SK-N-SH (cell line): ENCODE results near the gene FAM3B. TPM values are rescaled to one million over a fixed set of nuclear protein-coding genes. Genes with fewer than 3 reads are reported as not detected.

Experiments
- CTCF ChIA-PET: fragments of 300-600, 350-600 bp; formaldehyde crosslinking; extraction: SDS; loops from one replicate; lab custom pipeline; 2021; lab: Yijun Ruan, JAX
- POLR2A ChIA-PET: fragments of 350-600 bp; sonication (Branson Sonifier 250); formaldehyde crosslinking; extraction: SDS; loops from one replicate; lab custom pipeline; 2020; ENCODE audit warnings: antibody characterized with exemption, inconsistent platforms; lab: Yijun Ruan, JAX
- DNase-seq: peaks from one replicate; pipeline ENCODE4 v3.0.0; 2012
- H2AFZ ChIP-seq: fragments of 200-600 bp; sonication (generic); 2 replicates; pipeline ENCODE4 v1.8.1; 2016; ENCODE audit warnings: antibody characterized with exemption, mild to moderate bottlenecking, low read depth
- H3F3A ChIP-seq: fragments of 200-600 bp; sonication (generic); replicated peaks from 2 replicates; pipeline ENCODE3; 2016; ENCODE audit warnings: antibody characterized with exemption, mild to moderate bottlenecking; ENCODE audit not compliant: insufficient read depth
- H3K27ac ChIP-seq, 2 experiments: fragments of 200-500 bp in 1 of 2; fragments of 200-600 bp in 1 of 2; sonication (Bioruptor generic) in 1 of 2; sonication (generic), shearing (Covaris generic) in 1 of 2; 2 replicates each; pipeline versions ENCODE4 v1.5.1 to v1.6.1; 2014 to 2016; ENCODE audit warnings: low read depth in 2 of 2, inconsistent platforms in 1 of 2, low read length in 1 of 2, mild to moderate bottlenecking in 1 of 2, mixed read lengths in 1 of 2
- H3K27me3 ChIP-seq: fragments of 200-600 bp; sonication (generic), shearing (Covaris generic); 2 replicates; pipeline ENCODE4 v1.6.1; 2016; ENCODE audit warnings: mixed run types; ENCODE audit not compliant: insufficient read depth
- H3K36me3 ChIP-seq, 2 experiments: fragments of 200-500 bp in 1 of 2; fragments of 200-600 bp in 1 of 2; sonication (Bioruptor generic) in 1 of 2; sonication (generic) in 1 of 2; replicated peaks in 1 of 2; 2 replicates each; pipeline versions ENCODE3 to v1.5.1; 2014 to 2016; ENCODE audit warnings: low read length in 1 of 2, mild to moderate bottlenecking in 1 of 2; ENCODE audit not compliant: insufficient read depth in 2 of 2, control insufficient read depth in 1 of 2
- H3K4me1 ChIP-seq, 2 experiments: fragments of 200-500 bp in 1 of 2; fragments of 200-600 bp in 1 of 2; sonication (Bioruptor generic) in 1 of 2; sonication (generic), shearing (Covaris generic) in 1 of 2; 2 replicates each; pipeline versions ENCODE4 v1.5.1 to v1.6.1; 2014 to 2016; ENCODE audit warnings: low read depth in 1 of 2, low read length in 1 of 2, mixed run types in 1 of 2; ENCODE audit not compliant: insufficient read depth in 2 of 2, control insufficient read depth in 1 of 2
- H3K4me2 ChIP-seq: fragments of 200-600 bp; sonication (generic), shearing (Covaris generic); 2 replicates; pipeline ENCODE4 v1.6.1; 2017; ENCODE audit warnings: mixed run types
- H3K4me3 ChIP-seq, 2 experiments: fragments of 200-500 bp in 1 of 2; fragments of 200-600 bp in 1 of 2; sonication (Bioruptor generic) in 1 of 2; sonication (generic), shearing (Covaris generic) in 1 of 2; 2 replicates each; pipeline versions ENCODE4 v1.5.1 to v1.8.1; 2014 to 2016; ENCODE audit warnings: low read depth in 2 of 2, inconsistent platforms in 1 of 2, low read length in 1 of 2, mild to moderate bottlenecking in 1 of 2, mixed read lengths in 1 of 2, moderate library complexity in 1 of 2
- H3K79me2 ChIP-seq: fragments of 200-600 bp; sonication (generic); 2 replicates; pipeline ENCODE4 v1.8.1; 2017; ENCODE audit warnings: mild to moderate bottlenecking; ENCODE audit not compliant: insufficient read depth
- H3K9ac ChIP-seq: fragments of 200-600 bp; sonication (generic); 2 replicates; pipeline ENCODE4 v1.6.1; 2017; ENCODE audit warnings: mixed run types
- H3K9me2 ChIP-seq: fragments of 200-600 bp; sonication (generic); 2 replicates; pipeline ENCODE4 v1.6.1; 2017; ENCODE audit warnings: mixed run types
- H3K9me3 ChIP-seq: fragments of 200-600 bp; sonication (generic); 2 replicates; pipeline ENCODE4 v1.6.1; 2017; ENCODE audit warnings: mixed run types, mild to moderate bottlenecking, moderate library complexity
- H4K20me1 ChIP-seq: fragments of 200-600 bp; sonication (generic); 2 replicates; pipeline ENCODE4 v1.6.1; 2017; ENCODE audit warnings: mild to moderate bottlenecking, mixed run types; ENCODE audit not compliant: insufficient read depth
- ELF1 ChIP-seq: IDR thresholded peaks from 2 replicates; pipeline ENCODE4 v1.4.0; 2012
- EP300 ChIP-seq, 2 experiments: IDR thresholded peaks; 2 replicates each; pipeline versions ENCODE4 v1.4.0 to v1.6.1; 2012; ENCODE audit warnings: borderline replicate concordance in 1 of 2, low read depth in 1 of 2, low read length in 1 of 2
- EZH2phosphoT487 ChIP-seq: fragments of 200-600 bp; sonication (generic); IDR thresholded peaks from 2 replicates; pipeline ENCODE4 v1.6.1; 2017; ENCODE audit warnings: low read depth, mixed run types, mild to moderate bottlenecking, antibody characterized with exemption, moderate library complexity, borderline replicate concordance
- FOXM1 ChIP-seq: IDR thresholded peaks from 2 replicates; pipeline ENCODE4 v1.4.0; 2012; ENCODE audit warnings: low read depth, mild to moderate bottlenecking
- GABPA ChIP-seq: IDR thresholded peaks from 2 replicates; pipeline ENCODE4 v1.4.0; 2012; ENCODE audit warnings: low read depth, mild to moderate bottlenecking
- GATA2 ChIP-seq: sonication (generic); formaldehyde crosslinking; IDR thresholded peaks from 2 replicates; pipeline ENCODE4 v1.5.0; 2020; ENCODE audit warnings: mild to moderate bottlenecking, missing genetic modification reagents
- IRF3 ChIP-seq: fragments of 150-350 bp; IDR thresholded peaks from 2 replicates; pipeline ENCODE4 v1.6.1; 2016; ENCODE audit warnings: mild to moderate bottlenecking, low read depth, low read length
- JUND ChIP-seq: IDR thresholded peaks from 2 replicates; pipeline ENCODE4 v1.4.0; 2012
- MAX ChIP-seq: IDR thresholded peaks from 2 replicates; pipeline ENCODE4 v1.4.0; 2012; ENCODE audit warnings: low read depth
- MXI1 ChIP-seq: IDR thresholded peaks from 2 replicates; pipeline ENCODE4 v1.6.1; 2012; ENCODE audit warnings: mild to moderate bottlenecking, low read depth, low read length, improper control_type of control experiment
- NFIC ChIP-seq: IDR thresholded peaks from 2 replicates; pipeline ENCODE4 v1.4.0; 2012; ENCODE audit warnings: borderline replicate concordance
- PBX3 ChIP-seq: IDR thresholded peaks from 2 replicates; pipeline ENCODE4; 2012
- POLR2AphosphoS5 ChIP-seq: IDR thresholded peaks from 2 replicates; pipeline ENCODE4 v1.6.1; 2012; ENCODE audit warnings: low read depth, low read length
- RAD21 ChIP-seq: IDR thresholded peaks from 2 replicates; pipeline ENCODE4 v1.6.1; 2012; ENCODE audit warnings: mild to moderate bottlenecking, low read length
- RCOR1 ChIP-seq: fragments of 150-350 bp; IDR thresholded peaks from 2 replicates; pipeline ENCODE4 v1.6.1; 2017; ENCODE audit warnings: antibody characterized with exemption, low read length
- REST ChIP-seq: IDR thresholded peaks from 2 replicates; pipeline ENCODE4 v1.6.1; 2012; ENCODE audit warnings: mild to moderate bottlenecking, low read depth, low read length, moderate library complexity
- RFX5 ChIP-seq: IDR thresholded peaks from 2 replicates; pipeline ENCODE4 v1.6.1; 2012; ENCODE audit warnings: mild to moderate bottlenecking, improper control_type of control experiment, low read length
- RXRA ChIP-seq: IDR thresholded peaks from 2 replicates; pipeline ENCODE4 v1.4.0; 2012; ENCODE audit warnings: low read depth, mild to moderate bottlenecking, borderline replicate concordance
- SIN3A ChIP-seq: IDR thresholded peaks from 2 replicates; pipeline ENCODE4 v1.6.1; 2012; ENCODE audit warnings: low read depth, mild to moderate bottlenecking, low read length, moderate library complexity, borderline replicate concordance
- TAF1 ChIP-seq: IDR thresholded peaks from 2 replicates; pipeline ENCODE4 v1.6.1; 2012; ENCODE audit warnings: low read depth, mild to moderate bottlenecking, low read length, moderate library complexity, borderline replicate concordance
- TCF12 ChIP-seq: IDR thresholded peaks from 2 replicates; pipeline ENCODE4 v1.4.0; 2012
- TEAD4 ChIP-seq: IDR thresholded peaks from 2 replicates; pipeline ENCODE4 v1.4.0; 2012; ENCODE audit warnings: mild to moderate bottlenecking, borderline replicate concordance; ENCODE audit not compliant: insufficient read depth
- USF1 ChIP-seq: IDR thresholded peaks from 2 replicates; pipeline ENCODE4 v1.4.0; 2012; ENCODE audit warnings: low read depth, borderline replicate concordance
- YY1 ChIP-seq: IDR thresholded peaks from 2 replicates; pipeline ENCODE4 v1.4.0; 2012; ENCODE audit warnings: low read depth, mild to moderate bottlenecking
- WGBS: methylation state at CpG from one replicate; pipeline ENCODE4 v1.1.6; 2017; ENCODE audit warnings: low lambda C conversion rate; 5-methylcytosine and 5-hydroxymethylcytosine counted together
- polyA plus RNA-seq, 3 experiments: library from polyadenylated mRNA; depleted of rRNA; stranded (reverse); fragments of >200 nt; gene quantifications; 2 replicates each; pipeline ENCODE4 v1.2.3, GENCODE V29; 2012

FAM3B gene
- polyA plus RNA-seq, 1 of the 3 experiments (the other 2 are of a cell fraction) = not detected

- no peaks in the 10 kb centered on the region for H3F3A ChIP-seq
- no peak overlapping the region for H3K27ac ChIP-seq
- H3K79me2 ChIP-seq = no peaks in the 10 kb centered on the region
- no peak overlapping the region for H3K9ac ChIP-seq
- H3K36me3 ChIP-seq = no peaks in the 10 kb centered on the region
- no peak overlapping the region for H3K4me2 ChIP-seq
- CTCF ChIA-PET = interaction anchor here (0.9 kb wide), 1 partner anchor 61 kb away, joined by 5 read pairs; no protein-coding TSS in a partner anchor
- H2AFZ ChIP-seq = no peak overlapping the region
- 64% methylated on average over 9 of the region's 9 CpGs for WGBS
- no peak overlapping the region for H3K4me3 ChIP-seq
- POLR2A ChIA-PET = no interaction called here
- no peak for DNase-seq
- H3K27me3 ChIP-seq = no peaks in the 10 kb centered on the region
- H3K9me2 ChIP-seq = no peaks in the 10 kb centered on the region
- no peaks in the 10 kb centered on the region for H4K20me1 ChIP-seq
- H3K9me3 ChIP-seq = no peaks in the 10 kb centered on the region
- no peak for TF ChIP-seq GABPA
- no peak for TF ChIP-seq RXRA
- no peak for TF ChIP-seq RCOR1
- TF ChIP-seq EZH2phosphoT487 = no peak
- TF ChIP-seq TCF12 = no peak
- TF ChIP-seq MXI1 = no peak
- TF ChIP-seq GATA2 (CRISPR knock-in tag) = no peak
- TF ChIP-seq POLR2AphosphoS5 = no peak
- no peak for TF ChIP-seq TAF1
- TF ChIP-seq IRF3 = no peak
- no peak for TF ChIP-seq MAX
- TF ChIP-seq RFX5 = no peak
- TF ChIP-seq FOXM1 = no peak
- no peak for TF ChIP-seq JUND
- TF ChIP-seq RAD21 = no peak
- H3K4me1 ChIP-seq = no peaks in the 10 kb centered on the region
Observed at GRCh38 chr21:41344146-41344545, 27.5 kb downstream of the FAM3B start.

GRCh38 chr21:41345356-41345755, 28.8 kb downstream of the FAM3B start:
- Histone ChIP-seq H4K20me1 (no peaks in the 10 kb centered on the region), H3F3A (no peaks in the 10 kb centered on the region), H3K4me3 (no peak overlapping the region), H3K4me2 (no peak overlapping the region), H3K27me3 (no peaks in the 10 kb centered on the region), H3K9me3 (no peaks in the 10 kb centered on the region), H3K9me2 (no peaks in the 10 kb centered on the region), H2AFZ (no peak overlapping the region), H3K36me3 (no peaks in the 10 kb centered on the region), H3K79me2 (no peaks in the 10 kb centered on the region), H3K4me1 (no peaks in the 10 kb centered on the region), H3K27ac (no peak overlapping the region), H3K9ac (no peak overlapping the region)
- no peak for DNase-seq
- CTCF ChIA-PET = no interaction called here
- 44% methylated on average over 4 of the region's 4 CpGs for WGBS
- POLR2A ChIA-PET = no interaction called here
- no peak for TF ChIP-seq POLR2AphosphoS5
- TF ChIP-seq USF1 = no peak
- TF ChIP-seq REST = no peak
- TF ChIP-seq SIN3A = no peak
- no peak for TF ChIP-seq TEAD4
- TF ChIP-seq JUND = no peak
- TF ChIP-seq EP300 (IDR thresholded peaks at IDR 0.05; ENCODE audit: borderline replicate concordance in 1 of 2, low read depth in 1 of 2, low read length in 1 of 2) = no peak
- TF ChIP-seq FOXM1 = no peak
- TF ChIP-seq YY1 = no peak
- TF ChIP-seq ELF1 = no peak
- no peak for TF ChIP-seq PBX3
- TF ChIP-seq RXRA = no peak
- TF ChIP-seq GATA2 (CRISPR knock-in tag) = no peak
- no peak for TF ChIP-seq RFX5
- no peak for TF ChIP-seq NFIC
